ENCODE data around the gene TENM4. TPM values are rescaled to one million over a fixed set of nuclear protein-coding genes. Genes with fewer than 3 reads are reported as not detected.

Gene TENM4
- total RNA-seq, 1 donor from 2014 or later = 11.9 TPM

DNA sequence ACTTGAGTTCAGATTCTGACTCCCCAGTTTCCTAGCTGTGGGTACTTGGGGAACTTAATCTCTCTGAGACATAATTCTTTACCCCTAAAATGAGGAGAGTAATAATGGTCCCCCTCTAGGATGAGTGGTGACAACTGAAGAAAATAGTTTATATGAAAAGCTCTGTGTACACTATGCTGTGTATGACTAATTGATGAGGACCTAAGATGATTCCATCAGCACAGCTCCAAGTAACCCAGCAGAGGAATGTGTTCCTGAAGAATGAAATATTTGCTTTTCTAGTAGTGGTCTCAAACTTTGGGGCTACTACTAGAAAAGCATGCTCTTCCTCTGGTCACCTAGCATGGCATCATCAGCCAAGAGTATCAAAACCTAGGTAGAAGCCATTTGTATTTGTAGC is 648.9 kb downstream of the TENM4 start:
- intact Hi-C loops (cut with DNase I) = no loop called here
- Histone ChIP-seq H3K9me3 (no peaks in the 10 kb centered on the region), H3K27ac (no peak overlapping the region), H3K27me3 (no peaks in the 10 kb centered on the region), H3K4me3 (no peak overlapping the region), H3K4me1 (no peaks in the 10 kb centered on the region), H3K36me3 (no peaks in the 10 kb centered on the region)
- DNase-seq (ENCODE audit: low spot score in 2 of 2) = no peak
- TF ChIP-seq, protein P1, sequence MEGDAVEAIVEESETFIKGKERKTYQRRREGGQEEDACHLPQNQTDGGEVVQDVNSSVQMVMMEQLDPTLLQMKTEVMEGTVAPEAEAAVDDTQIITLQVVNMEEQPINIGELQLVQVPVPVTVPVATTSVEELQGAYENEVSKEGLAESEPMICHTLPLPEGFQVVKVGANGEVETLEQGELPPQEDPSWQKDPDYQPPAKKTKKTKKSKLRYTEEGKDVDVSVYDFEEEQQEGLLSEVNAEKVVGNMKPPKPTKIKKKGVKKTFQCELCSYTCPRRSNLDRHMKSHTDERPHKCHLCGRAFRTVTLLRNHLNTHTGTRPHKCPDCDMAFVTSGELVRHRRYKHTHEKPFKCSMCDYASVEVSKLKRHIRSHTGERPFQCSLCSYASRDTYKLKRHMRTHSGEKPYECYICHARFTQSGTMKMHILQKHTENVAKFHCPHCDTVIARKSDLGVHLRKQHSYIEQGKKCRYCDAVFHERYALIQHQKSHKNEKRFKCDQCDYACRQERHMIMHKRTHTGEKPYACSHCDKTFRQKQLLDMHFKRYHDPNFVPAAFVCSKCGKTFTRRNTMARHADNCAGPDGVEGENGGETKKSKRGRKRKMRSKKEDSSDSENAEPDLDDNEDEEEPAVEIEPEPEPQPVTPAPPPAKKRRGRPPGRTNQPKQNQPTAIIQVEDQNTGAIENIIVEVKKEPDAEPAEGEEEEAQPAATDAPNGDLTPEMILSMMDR (IDR thresholded peaks at IDR 0.05) = no peak

DNA sequence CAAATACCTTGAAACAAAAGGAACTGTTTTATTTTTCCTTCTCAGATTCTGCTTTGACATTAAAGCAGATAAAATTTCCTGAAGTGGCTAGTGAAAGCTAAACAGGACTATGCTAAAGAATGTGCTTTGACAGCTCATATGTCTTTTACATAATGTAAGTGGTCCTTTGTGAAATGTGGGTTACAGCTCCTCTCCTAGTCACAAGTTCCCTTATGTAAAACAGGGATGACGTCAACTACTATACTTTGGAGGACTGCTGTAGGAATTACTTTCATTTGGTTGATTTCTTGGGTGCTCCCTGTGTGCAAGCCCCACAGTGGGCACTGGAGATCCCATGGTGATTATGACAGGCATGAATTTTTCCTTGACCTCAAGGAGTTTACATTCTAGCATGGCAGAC is 649.6 kb downstream of the TENM4 start:
- H3K4me3 ChIP-seq = no peak overlapping the region
- H3K4me1 ChIP-seq = no peaks in the 10 kb centered on the region
- H3K27ac ChIP-seq = no peak overlapping the region
- DNase-seq (ENCODE audit: low spot score in 2 of 2) = no peak
- TF ChIP-seq, protein P1 (IDR thresholded peaks at IDR 0.05) = no peak
- no peaks in the 10 kb centered on the region for H3K36me3 ChIP-seq
- H3K9me3 ChIP-seq = no peaks in the 10 kb centered on the region
- intact Hi-C loops (cut with DNase I) = no loop called here
- no peaks in the 10 kb centered on the region for H3K27me3 ChIP-seq

DNA sequence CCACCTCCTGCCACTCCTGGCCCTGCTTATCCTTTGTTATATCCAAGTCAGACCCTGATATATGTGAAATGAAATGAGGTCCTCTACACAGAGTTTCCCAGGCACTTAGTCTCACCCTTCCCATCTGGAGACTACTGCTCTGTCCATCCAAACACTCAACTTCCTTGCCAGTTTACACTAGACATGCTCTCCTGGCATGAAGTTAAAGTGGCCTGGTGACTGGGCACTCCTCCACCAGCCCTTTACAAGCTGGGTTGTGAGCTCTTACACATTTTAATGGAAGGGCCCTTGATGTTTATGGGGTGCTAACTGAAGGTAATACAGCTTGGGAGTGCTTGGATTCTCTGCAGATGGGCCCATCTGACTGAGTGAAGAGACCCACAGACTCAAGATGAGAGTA is 650.0 kb downstream of the TENM4 start:
- TF ChIP-seq, protein P1 (IDR thresholded peaks at IDR 0.05) = no peak
- intact Hi-C loops (cut with DNase I) = no loop called here
- H3K36me3 ChIP-seq = no peaks in the 10 kb centered on the region
- H3K4me1 ChIP-seq = no peaks in the 10 kb centered on the region
- H3K9me3 ChIP-seq = no peaks in the 10 kb centered on the region
- H3K27ac ChIP-seq = no peak overlapping the region
- no peak overlapping the region for H3K4me3 ChIP-seq
- H3K27me3 ChIP-seq = no peaks in the 10 kb centered on the region
- DNase-seq (ENCODE audit: low spot score in 2 of 2) = no peak

DNA sequence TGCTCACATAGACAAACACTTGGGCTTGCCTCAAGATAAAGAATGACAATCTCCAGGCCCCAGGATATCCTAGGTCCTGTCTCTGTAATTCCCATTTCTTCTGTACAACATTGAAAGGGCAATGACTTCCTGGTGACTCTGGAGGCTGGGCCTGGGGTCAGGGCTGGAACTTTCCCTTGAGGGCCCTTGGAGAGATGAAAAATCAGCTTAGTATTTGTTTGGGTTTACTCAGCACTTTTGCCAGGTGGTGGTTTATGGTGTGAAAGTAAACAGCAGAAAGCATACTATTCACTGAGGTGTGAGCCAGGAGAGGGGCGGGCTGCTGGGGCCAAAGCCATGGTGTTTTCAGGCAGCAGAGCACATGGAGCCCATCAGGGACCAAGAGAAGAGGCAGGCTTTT is 651.5 kb downstream of the TENM4 start:
- no peaks in the 10 kb centered on the region for H3K27me3 ChIP-seq
- H3K4me3 ChIP-seq = no peak overlapping the region
- no peaks in the 10 kb centered on the region for H3K36me3 ChIP-seq
- intact Hi-C loops (cut with DNase I) = no loop called here
- no peaks in the 10 kb centered on the region for H3K9me3 ChIP-seq
- DNase-seq (ENCODE audit: low spot score in 2 of 2) = no peak
- TF ChIP-seq, protein P1 (IDR thresholded peaks at IDR 0.05) = no peak
- no peaks in the 10 kb centered on the region for H3K4me1 ChIP-seq
- H3K27ac ChIP-seq = no peak overlapping the region

DNA sequence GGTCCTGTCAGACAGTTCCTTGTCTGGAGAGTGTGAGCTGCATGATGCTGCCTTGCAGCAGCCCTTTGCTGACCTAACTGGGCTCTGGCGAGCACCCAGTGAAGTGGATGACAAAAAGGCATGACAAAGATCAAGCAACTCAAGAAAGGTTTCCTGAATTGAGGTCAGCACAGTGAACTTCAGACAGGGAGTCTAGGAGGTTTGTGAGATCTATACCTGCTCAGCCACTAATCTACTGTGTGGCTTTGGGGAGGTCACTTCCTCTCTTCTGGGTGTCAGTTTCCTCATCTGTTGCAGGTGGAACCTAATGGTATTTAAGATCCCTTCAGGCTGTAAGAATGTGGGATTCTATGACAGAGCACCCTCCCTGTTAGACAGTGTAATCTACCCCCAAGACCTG is 652.3 kb downstream of the TENM4 start:
- Histone ChIP-seq H3K4me3 (no peak overlapping the region), H3K36me3 (no peaks in the 10 kb centered on the region), H3K27ac (no peak overlapping the region), H3K4me1 (no peaks in the 10 kb centered on the region), H3K9me3 (no peaks in the 10 kb centered on the region), H3K27me3 (no peaks in the 10 kb centered on the region)
- TF ChIP-seq, protein P1 (IDR thresholded peaks at IDR 0.05) = no peak
- DNase-seq (ENCODE audit: low spot score in 2 of 2) = no peak
- intact Hi-C loops (cut with DNase I) = no loop called here

DNA sequence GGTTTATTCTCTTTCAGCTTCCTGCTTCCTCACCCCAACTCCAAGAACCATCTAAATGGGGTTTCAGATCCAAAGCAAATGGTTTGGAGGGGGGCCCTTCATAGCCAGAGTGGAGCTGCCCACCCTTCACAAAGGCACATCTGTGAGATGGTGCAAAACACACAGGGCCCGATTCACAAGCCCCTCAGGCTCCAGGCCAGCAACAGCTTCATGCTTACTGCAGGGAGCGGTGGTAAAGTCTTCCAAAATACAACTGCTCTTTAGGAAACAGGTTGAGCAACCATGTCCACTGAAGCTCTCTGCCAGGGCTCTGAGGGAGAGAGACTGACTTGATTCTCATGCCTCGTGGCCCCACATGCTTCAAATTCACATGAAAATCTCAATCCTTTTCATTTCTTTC is 653.1 kb downstream of the TENM4 start:
- no peaks in the 10 kb centered on the region for H3K4me1 ChIP-seq
- TF ChIP-seq, protein P1 (IDR thresholded peaks at IDR 0.05) = no peak
- H3K27ac ChIP-seq = no peak overlapping the region
- intact Hi-C loops (cut with DNase I) = no loop called here
- H3K36me3 ChIP-seq = no peaks in the 10 kb centered on the region
- no peak overlapping the region for H3K4me3 ChIP-seq
- no peak for DNase-seq (ENCODE audit: low spot score in 2 of 2)
- no peaks in the 10 kb centered on the region for H3K9me3 ChIP-seq
- no peaks in the 10 kb centered on the region for H3K27me3 ChIP-seq
